Heart right ventricle (tissue), 16 donors: Measurements from ENCODE around the gene ATP2A1. TPM values are rescaled to one million over a fixed set of nuclear protein-coding genes. Genes with fewer than 3 reads are reported as not detected.
"Not testable (repeated sequence)": the region's sequence is repeated elsewhere in the genome, so short reads cannot be mapped to it uniquely, and the experiment has no call there.

ENCODE experiments used
- ATAC-seq, 8 donors: fragments of 200-7000 bp; cut with Tn5 transposase; one replicate each; pipeline ENCODE4 v1.9.1; 2020; ENCODE audit warnings: mild to moderate bottlenecking in 8 of 8, moderate library complexity in 8 of 8, moderate number of reproducible peaks in 1 of 8
- DNase-seq, 2 donors: peaks; one replicate each; pipeline ENCODE4 v3.0.0-alpha.2; 2020
- H3K27ac ChIP-seq, 10 donors: fragments of 200-600 bp; sonication (generic) in 2 of 10; one replicate each; pipeline versions ENCODE4 v1.5.0 to v1.8.0; 2020 to 2022; ENCODE audit warnings: mild to moderate bottlenecking in 3 of 10
- H3K27me3 ChIP-seq, 7 donors: fragments of 200-600 bp; one replicate each; pipeline ENCODE4 v1.8.0; 2021 to 2022; ENCODE audit warnings: mild to moderate bottlenecking in 2 of 7
- H3K36me3 ChIP-seq, 9 donors: fragments of 200-600 bp; sonication (generic) in 1 of 9; one replicate each; pipeline versions ENCODE4 v1.5.0 to v1.8.0; 2020 to 2022; ENCODE audit warnings: mild to moderate bottlenecking in 2 of 9
- H3K4me1 ChIP-seq, 9 donors: fragments of 200-600 bp; sonication (generic) in 1 of 9; one replicate each; pipeline versions ENCODE4 v1.5.0 to v1.8.0; 2020 to 2022; ENCODE audit warnings: mild to moderate bottlenecking in 4 of 9
- H3K4me3 ChIP-seq, 10 donors: fragments of 200-600 bp; sonication (generic) in 2 of 10; one replicate each; pipeline versions ENCODE4 v1.5.0 to v1.8.0; 2020 to 2022; ENCODE audit warnings: mild to moderate bottlenecking in 7 of 10, moderate library complexity in 2 of 10
- H3K9me3 ChIP-seq, 11 donors: fragments of 200-600 bp in 10 of 11; sonication (generic) in 2 of 11; one replicate each; pipeline versions ENCODE4 v1.5.0 to v1.8.0; 2013 to 2022; ENCODE audit warnings: mild to moderate bottlenecking in 2 of 11, control low read depth in 1 of 11, moderate library complexity in 1 of 11
- WGBS, 2 donors: extraction: QIAGEN DNeasy Blood & Tissue Kit; methylation state at CpG; one replicate each; pipeline ENCODE4 v1.1.7; 2013; ENCODE audit warnings: inconsistent platforms in 1 of 2; 5-methylcytosine and 5-hydroxymethylcytosine counted together
- intact Hi-C, 10 donors: fragments of 100-400 bp; cut with DNase I; formaldehyde crosslinking; loops; one replicate each; pipeline versions ENCODE4 v1.11.1 to v1.14.2; 2022
- polyA plus RNA-seq, 2 donors: library from polyadenylated mRNA; stranded (reverse); fragments of 200-250 nt; gene quantifications; one replicate each; pipeline ENCODE4 v1.2.3, GENCODE V29; 2013
- total RNA-seq, 10 donors: library from RNA; stranded (reverse); fragmentation: NEBNext Ultra II Directional in 3 of 10; extraction: Animal tissue kit (Norgen Biotek cat#: 25700) in 3 of 10; gene quantifications; one replicate each; pipeline versions ENCODE4 v1.2.1 to v1.2.4, GENCODE V29; 2021 to 2023
- TF ChIP-seq, protein P1 (sequence below), 9 donors: fragments of 200-600 bp; sonication (generic) in 2 of 9; IDR thresholded peaks; one replicate each; pipeline versions ENCODE4 v1.5.0 to v1.8.0; 2021 to 2022; ENCODE audit warnings: antibody characterized with exemption in 9 of 9, mild to moderate bottlenecking in 5 of 9, moderate library complexity in 1 of 9
- donor health status: Arrhythmogenic right ventricular cardiomyopathy.
- donor health status: ischemic (EF 13 %, LVEDD 7.1; RV severe dilation, severe dysfunction).
- donor health status: healthy with polysubstance abuse.
- donor health status: DM: no; HTN: yes; CAD: no.
- donor health status: DM: no; HTN: no; CAD: no.
- donor health status: ischemic (EF 25% LVEDD 6.9; RV normal size, moderate dysfunction).
- donor health status: ischemic (EF 25% LVEDD 5.7; RV mildly dilated, moderate dysfunction).
- donor health status: healthy.
- donor health status: DM: yes; HTN: yes; CAD: no.
- donor health status: Ischemic cardiomyopathy.
- donor health status: ischemic (EF 35%, LVEDD 5.7; RV mildly dilated, moderate dysfunction).
- donor health status: nonischemic (EF 11% LVEDD 7.7; RV severe dilation, severe dysfunction).
- donor health status: DM: yes; HTN: yes; CAD: no.
- donor health status: PGD.
- donor health status: ischemic (EF 29% LVEDD 5.4; RV normal size, mild dysfunction).
- donor health status: nonischemic (EF 23%, LVEDD 6.1; RV moderate dilation, normal function).

The ATP2A1 gene
- total and polyA plus RNA-seq, 12 donors: 0.13 to 1.0 (median 0.23) TPM

DNA sequence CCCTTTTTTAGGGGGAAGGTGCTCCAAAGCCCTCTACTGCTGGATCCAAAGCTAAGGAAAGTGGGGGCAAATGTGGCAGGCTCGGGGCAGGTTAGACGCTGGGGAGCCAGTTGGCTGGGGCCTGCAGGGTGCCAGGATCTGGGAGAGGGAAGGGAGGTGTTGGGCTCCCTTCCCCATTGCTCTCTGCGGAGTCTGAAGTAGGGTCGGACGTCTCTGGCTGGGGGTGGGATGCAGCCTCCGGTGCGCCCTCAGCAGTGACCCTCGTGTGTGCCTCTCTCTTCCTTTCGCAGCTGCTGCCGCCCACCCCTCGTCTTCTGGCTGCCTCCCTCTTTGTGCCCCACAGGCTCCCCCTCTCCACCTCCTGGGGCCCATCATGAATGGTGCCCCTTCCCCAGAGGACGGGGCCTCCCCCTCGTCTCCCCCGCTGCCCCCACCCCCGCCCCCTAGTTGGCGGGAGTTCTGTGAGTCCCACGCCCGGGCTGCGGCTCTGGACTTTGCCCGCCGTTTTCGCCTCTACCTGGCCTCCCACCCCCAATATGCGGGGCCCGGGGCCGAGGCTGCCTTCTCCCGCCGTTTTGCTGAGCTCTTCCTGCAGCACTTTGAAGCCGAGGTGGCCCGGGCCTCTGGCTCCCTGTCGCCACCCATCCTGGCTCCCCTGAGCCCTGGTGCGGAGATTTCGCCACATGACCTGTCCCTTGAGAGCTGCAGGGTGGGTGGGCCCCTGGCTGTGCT, 12.4 kb upstream of the ATP2A1 start:
- H3K27me3 ChIP-seq: no peaks in the 10 kb centered on the region
- H3K36me3 ChIP-seq: peaks cover 0 to 45% (median 33%) of the 10 kb centered on the region in 9 donors
- ATAC-seq (no peak), DNase-seq (no peak)
- H3K4me3 ChIP-seq: no peak overlapping the region
- H3K9me3 ChIP-seq: no peaks in the 10 kb centered on the region
- 68 to 73% methylated on average over 32 of the region's 32 CpGs for WGBS, 2 donors
- TF ChIP-seq, protein P1, sequence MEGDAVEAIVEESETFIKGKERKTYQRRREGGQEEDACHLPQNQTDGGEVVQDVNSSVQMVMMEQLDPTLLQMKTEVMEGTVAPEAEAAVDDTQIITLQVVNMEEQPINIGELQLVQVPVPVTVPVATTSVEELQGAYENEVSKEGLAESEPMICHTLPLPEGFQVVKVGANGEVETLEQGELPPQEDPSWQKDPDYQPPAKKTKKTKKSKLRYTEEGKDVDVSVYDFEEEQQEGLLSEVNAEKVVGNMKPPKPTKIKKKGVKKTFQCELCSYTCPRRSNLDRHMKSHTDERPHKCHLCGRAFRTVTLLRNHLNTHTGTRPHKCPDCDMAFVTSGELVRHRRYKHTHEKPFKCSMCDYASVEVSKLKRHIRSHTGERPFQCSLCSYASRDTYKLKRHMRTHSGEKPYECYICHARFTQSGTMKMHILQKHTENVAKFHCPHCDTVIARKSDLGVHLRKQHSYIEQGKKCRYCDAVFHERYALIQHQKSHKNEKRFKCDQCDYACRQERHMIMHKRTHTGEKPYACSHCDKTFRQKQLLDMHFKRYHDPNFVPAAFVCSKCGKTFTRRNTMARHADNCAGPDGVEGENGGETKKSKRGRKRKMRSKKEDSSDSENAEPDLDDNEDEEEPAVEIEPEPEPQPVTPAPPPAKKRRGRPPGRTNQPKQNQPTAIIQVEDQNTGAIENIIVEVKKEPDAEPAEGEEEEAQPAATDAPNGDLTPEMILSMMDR (IDR thresholded peaks at IDR 0.05): no peak
- intact Hi-C loops: loop anchor here in 3 of 10 donors (5.0 to 10.0 kb wide), 2 partner anchors 56 to 59 kb away; partner anchors contain the start of gene RABEP2 (in 2 of the 3)
- H3K27ac ChIP-seq: no peak overlapping the region
- peaks cover 4 to 27% (median 19%) of the 10 kb centered on the region in 9 donors for H3K4me1 ChIP-seq

DNA sequence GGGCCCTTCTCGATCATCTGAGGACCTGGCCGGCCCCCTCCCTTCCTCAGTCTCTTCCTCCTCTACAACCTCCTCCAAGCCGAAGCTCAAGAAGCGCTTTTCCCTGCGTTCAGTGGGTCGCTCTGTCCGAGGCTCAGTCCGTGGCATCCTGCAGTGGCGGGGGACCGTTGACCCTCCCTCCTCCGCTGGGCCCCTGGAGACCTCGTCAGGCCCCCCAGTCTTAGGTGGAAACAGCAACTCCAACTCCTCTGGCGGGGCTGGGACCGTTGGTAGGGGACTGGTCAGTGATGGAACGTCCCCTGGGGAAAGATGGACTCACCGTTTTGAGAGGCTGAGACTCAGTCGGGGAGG, 11.9 kb upstream of the ATP2A1 start:
- TF ChIP-seq, protein P1 (IDR thresholded peaks at IDR 0.05): no peak
- DNase-seq (no peak), ATAC-seq (no peak)
- no peaks in the 10 kb centered on the region for H3K27me3 ChIP-seq
- H3K36me3 ChIP-seq: peaks cover 0 to 51% (median 33%) of the 10 kb centered on the region in 9 donors
- H3K4me1 ChIP-seq: peaks cover 4 to 27% (median 19%) of the 10 kb centered on the region in 9 donors
- H3K4me3 ChIP-seq: no peak overlapping the region
- intact Hi-C loops: loop anchor here in 3 of 10 donors (5.0 to 10.0 kb wide), 2 partner anchors 56 to 58 kb away; partner anchors contain the start of gene RABEP2 (in 2 of the 3)
- no peak overlapping the region for H3K27ac ChIP-seq
- WGBS, 2 donors: 79 to 82% methylated on average over 17 of the region's 17 CpGs
- no peaks in the 10 kb centered on the region for H3K9me3 ChIP-seq

DNA sequence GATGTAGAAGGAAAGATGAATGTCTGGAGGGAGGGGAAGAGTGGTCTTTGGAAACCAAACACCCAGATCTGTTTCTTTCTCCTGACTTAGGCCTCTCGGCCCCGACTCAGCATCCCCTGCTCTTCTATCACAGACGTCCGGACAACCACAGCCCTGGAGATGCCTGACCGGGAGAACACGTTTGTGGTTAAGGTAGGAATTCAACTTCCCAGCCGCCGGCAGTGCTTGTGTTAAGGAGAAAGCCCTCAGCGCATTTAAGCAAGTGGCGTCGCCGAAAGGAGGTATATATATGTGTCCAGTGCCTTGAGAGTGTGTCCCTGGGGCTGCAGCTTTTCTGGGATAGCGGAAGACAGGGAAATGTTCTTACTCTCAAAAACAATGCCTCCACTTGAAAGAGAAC, 11.0 kb upstream of the ATP2A1 start:
- 92 to 93% methylated on average over 13 of the region's 13 CpGs for WGBS, 2 donors
- no peaks in the 10 kb centered on the region for H3K9me3 ChIP-seq
- H3K27me3 ChIP-seq: no peaks in the 10 kb centered on the region
- peaks cover 0 to 59% (median 33%) of the 10 kb centered on the region in 9 donors for H3K36me3 ChIP-seq
- TF ChIP-seq, protein P1 (IDR thresholded peaks at IDR 0.05): no peak
- DNase-seq: no peak
- H3K4me3 ChIP-seq: no peak overlapping the region
- H3K27ac ChIP-seq: no peak overlapping the region
- intact Hi-C loops: loop anchor here in 3 of 10 donors (5.0 to 10.0 kb wide), 2 partner anchors 55 to 58 kb away; partner anchors contain the start of gene RABEP2 (in 2 of the 3)
- no peak for ATAC-seq
- H3K4me1 ChIP-seq: peaks cover 4 to 25% (median 19%) of the 10 kb centered on the region in 9 donors

DNA sequence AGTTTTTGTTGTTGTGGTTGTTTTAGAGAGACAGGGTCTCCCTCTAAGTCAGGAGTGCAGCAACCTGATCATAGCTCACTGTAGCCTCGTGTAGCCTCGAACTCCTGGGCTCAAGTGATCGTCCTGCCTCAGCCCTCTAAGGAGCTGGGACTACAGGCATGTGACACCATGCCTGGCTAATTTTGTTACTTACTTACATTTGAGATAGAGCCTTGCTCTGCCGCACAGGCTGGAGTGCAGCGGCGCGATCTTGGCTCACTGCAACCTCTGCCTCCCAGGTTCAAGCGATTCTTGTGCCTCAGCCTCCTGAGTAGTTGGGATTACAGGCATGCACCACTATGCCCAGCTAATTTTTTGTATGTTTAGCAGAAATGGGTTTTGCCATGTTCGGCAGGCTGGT, 10.6 kb upstream of the ATP2A1 start:
- not testable (repeated sequence) for ATAC-seq, H3K27ac ChIP-seq, H3K9me3 ChIP-seq, H3K4me3 ChIP-seq, DNase-seq, H3K27me3 ChIP-seq
- WGBS, 2 donors: 88 to 95% methylated on average over 9 of the region's 9 CpGs
- H3K4me1 ChIP-seq: peaks cover 4 to 21% (median 18%) of the 10 kb centered on the region in 9 donors
- intact Hi-C loops: loop anchor here in 3 of 10 donors (5.0 to 10.0 kb wide), 2 partner anchors 55 to 57 kb away; partner anchors contain the start of gene RABEP2 (in 2 of the 3)
- peaks cover 0 to 63% (median 33%) of the 10 kb centered on the region in 9 donors for H3K36me3 ChIP-seq
